ENCODE results near the gene USP12.

USP12 gene

DNA sequence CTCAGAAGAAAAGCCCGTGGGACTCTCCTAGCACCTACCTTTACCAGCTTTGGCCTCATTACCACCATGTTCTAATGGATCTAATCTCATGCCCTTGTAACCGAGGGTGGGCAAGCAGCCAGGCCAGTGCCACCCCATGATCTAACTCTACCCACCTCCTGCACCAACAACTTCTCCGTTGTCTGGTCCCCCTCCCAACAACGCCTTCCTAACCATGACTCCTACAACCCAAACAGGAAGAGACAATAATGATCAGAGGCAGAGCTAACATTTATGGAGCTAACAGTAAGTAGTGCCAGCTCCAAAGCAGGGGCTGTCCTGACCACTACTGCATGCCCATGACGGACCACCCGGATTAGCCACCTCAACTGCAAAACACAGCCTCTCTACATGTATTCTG lies 3.5 kb downstream of the USP12 start:
- in situ Hi-C loops (cut with HindIII; ENCODE audit: low sequenced_read_pairs), result no loop called here
- no peak overlapping the region for H3K4me3 ChIP-seq (ENCODE audit: low read depth, low read length)
- DNase-seq (ENCODE audit: low read depth), result no peak
- TF ChIP-seq, protein P1, sequence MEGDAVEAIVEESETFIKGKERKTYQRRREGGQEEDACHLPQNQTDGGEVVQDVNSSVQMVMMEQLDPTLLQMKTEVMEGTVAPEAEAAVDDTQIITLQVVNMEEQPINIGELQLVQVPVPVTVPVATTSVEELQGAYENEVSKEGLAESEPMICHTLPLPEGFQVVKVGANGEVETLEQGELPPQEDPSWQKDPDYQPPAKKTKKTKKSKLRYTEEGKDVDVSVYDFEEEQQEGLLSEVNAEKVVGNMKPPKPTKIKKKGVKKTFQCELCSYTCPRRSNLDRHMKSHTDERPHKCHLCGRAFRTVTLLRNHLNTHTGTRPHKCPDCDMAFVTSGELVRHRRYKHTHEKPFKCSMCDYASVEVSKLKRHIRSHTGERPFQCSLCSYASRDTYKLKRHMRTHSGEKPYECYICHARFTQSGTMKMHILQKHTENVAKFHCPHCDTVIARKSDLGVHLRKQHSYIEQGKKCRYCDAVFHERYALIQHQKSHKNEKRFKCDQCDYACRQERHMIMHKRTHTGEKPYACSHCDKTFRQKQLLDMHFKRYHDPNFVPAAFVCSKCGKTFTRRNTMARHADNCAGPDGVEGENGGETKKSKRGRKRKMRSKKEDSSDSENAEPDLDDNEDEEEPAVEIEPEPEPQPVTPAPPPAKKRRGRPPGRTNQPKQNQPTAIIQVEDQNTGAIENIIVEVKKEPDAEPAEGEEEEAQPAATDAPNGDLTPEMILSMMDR (IDR thresholded peaks at IDR 0.05; ENCODE audit: low read depth, low read length, missing control alignments), result no peak

DNA sequence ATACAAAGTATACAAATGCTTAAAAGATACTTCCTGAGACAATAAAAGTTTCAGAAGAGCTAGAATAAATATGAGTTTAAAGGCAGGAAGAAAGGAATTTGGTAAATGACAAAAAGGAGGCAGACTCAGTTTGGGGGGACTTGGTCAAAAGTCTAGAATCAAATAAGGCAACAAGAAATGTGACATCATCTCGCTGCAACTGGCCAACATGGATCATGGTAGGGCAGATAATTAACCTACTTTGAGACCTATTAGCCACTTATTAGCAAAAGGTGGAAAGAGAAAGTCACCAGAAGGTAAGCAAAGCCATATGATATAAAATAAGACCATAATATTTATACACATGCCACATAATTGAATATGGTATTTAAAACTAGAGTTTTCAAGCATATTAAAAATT lies 5.3 kb downstream of the USP12 start:
- no peak overlapping the region for H3K4me3 ChIP-seq (ENCODE audit: low read depth, low read length)
- DNase-seq (ENCODE audit: low read depth), result no peak
- TF ChIP-seq, protein P1 (IDR thresholded peaks at IDR 0.05; ENCODE audit: low read depth, low read length, missing control alignments), result no peak
- in situ Hi-C loops (cut with HindIII; ENCODE audit: low sequenced_read_pairs), result no loop called here

DNA sequence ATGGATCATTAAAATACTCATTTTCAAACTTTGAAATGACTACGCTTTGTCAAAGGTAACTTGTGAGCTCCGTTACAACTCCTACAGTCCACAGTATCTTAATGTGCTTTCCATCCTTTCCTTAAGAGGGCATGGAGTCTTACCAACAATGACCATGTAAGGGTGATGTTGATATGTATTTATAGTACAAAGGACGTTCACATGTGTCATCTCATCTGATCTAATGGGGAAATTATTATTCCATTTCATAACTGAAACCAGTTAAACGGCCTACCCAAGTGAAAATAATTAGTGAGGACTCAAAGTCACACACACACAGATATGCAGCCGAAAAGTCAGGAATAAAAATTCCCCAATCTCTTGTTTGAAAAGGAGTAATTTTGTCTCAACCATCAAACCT lies 9.6 kb downstream of the USP12 start:
- TF ChIP-seq, protein P1 (IDR thresholded peaks at IDR 0.05; ENCODE audit: low read depth, low read length, missing control alignments), result no peak
- no peak overlapping the region for H3K4me3 ChIP-seq (ENCODE audit: low read depth, low read length)
- DNase-seq (ENCODE audit: low read depth), result no peak
- in situ Hi-C loops (cut with HindIII; ENCODE audit: low sequenced_read_pairs), result loop anchor here (5.0 kb wide), 1 partner anchor 85 kb away; no protein-coding TSS in a partner anchor

DNA sequence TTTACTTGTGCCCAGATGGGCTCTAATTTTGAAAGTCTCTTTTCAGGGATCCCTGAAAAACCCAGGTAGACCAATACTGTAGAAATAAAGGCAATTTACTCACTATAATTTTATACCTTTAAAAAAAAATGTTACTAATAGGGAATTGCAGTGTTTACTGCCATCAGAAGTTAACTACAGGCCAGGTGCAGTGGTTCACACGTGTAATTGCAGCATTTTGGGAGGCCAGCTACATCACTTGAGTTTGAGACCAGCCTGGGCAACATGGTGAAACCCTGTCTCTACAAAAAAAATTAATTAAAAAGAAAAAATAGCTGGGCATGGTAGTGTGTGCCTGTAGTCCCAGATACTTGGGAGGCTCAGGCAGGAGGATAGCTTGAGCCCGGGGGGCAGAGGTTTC lies 10.2 kb downstream of the USP12 start:
- TF ChIP-seq, protein P1 (IDR thresholded peaks at IDR 0.05; ENCODE audit: low read depth, low read length, missing control alignments), result no peak
- in situ Hi-C loops (cut with HindIII; ENCODE audit: low sequenced_read_pairs), result loop anchor here (5.0 kb wide), 1 partner anchor 86 kb away; no protein-coding TSS in a partner anchor
- H3K4me3 ChIP-seq (ENCODE audit: low read depth, low read length), result no peak overlapping the region
- DNase-seq (ENCODE audit: low read depth), result no peak

DNA sequence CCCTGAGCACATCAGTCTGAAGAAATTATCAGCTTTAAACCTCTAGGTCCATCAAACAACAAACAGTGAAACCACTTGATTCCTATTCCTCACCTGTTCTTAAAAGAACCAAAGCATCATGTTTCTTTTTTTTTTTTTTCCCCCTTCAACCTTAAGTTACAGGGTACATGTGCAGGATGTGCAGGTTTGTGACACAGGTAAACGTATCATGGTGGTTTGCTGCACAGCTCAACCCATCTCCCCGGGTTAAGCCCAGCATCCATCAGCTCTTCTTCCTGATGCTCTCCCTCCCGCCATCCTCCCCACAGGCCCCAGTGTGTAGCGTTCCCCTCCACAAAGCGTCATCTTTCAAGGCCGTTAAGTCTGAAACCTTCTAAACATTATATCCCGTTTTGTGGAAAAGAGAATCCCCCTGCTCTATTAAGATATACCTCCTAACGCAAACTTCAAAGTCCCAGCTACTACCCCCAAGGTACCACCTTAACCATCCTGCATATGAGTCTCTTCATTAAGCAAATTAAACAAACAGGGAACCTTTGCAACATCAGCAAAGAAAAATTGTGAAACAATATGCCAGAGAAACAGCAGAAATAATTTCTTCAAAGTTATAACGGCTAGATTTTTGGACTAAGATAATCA lies 10.8 kb downstream of the USP12 start:
- no peak for DNase-seq (ENCODE audit: low read depth)
- no peak overlapping the region for H3K4me3 ChIP-seq (ENCODE audit: low read depth, low read length)
- TF ChIP-seq, protein P1 (IDR thresholded peaks at IDR 0.05; ENCODE audit: low read depth, low read length, missing control alignments), result no peak
- in situ Hi-C loops (cut with HindIII; ENCODE audit: low sequenced_read_pairs), result loop anchor here (5.0 kb wide), 1 partner anchor 87 kb away; no protein-coding TSS in a partner anchor

DNA sequence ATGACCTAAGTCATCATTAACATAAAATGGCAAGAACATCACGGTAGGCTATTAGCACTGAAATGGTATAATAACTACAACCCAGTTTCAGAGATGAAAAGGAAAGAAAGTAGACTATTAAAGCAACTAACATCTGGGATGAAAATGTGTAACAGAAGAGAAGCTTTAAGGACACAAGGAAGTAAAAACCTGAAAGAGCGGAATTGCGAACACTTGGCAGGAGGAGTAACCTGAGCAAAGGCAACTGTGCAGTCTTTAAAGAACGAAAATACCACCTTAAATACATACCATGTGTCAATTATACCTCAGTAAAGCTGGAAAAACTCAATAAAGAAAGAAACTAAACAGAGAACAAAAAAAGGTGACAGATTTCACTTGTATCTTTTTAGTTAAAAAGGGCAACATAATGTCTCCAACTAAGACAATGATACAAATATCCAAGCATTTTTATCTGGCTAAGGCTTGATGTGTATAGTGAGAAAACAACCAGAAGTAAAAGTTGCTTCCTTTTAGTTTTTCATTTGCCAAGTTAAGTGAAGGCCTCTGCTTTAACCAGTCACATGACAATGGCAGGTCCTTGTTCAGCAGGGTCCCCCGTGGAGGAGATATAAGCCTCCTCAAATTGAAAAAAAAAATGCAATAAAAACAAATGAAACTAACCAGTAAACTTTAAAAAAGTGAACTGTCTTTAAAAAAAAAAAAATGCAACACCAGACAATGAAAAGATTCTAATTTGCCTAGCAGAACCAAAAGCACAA lies 11.6 kb downstream of the USP12 start:
- TF ChIP-seq, protein P1 (IDR thresholded peaks at IDR 0.05; ENCODE audit: low read depth, low read length, missing control alignments), result no peak
- no peak overlapping the region for H3K4me3 ChIP-seq (ENCODE audit: low read depth, low read length)
- DNase-seq (ENCODE audit: low read depth), result no peak
- in situ Hi-C loops (cut with HindIII; ENCODE audit: low sequenced_read_pairs), result loop anchor here (5.0 kb wide), 1 partner anchor 87 kb away; no protein-coding TSS in a partner anchor

Data from astrocyte of the cerebellum (primary cell).